ENCODE results near the gene SHISA7. TPM values are rescaled to one million over a fixed set of nuclear protein-coding genes. Genes with fewer than 3 reads are reported as not detected.
"Not testable (repeated sequence)": the region's sequence is repeated elsewhere in the genome, so short reads cannot be mapped to it uniquely, and the experiment has no call there.

SHISA7 gene
- polyA plus RNA-seq, 3 donors, result 0.01 TPM; not detected in 2

- 98% methylated on average over 7 of the region's 13 CpGs for WGBS (ENCODE audit: insufficient coverage)
- Histone ChIP-seq H3K9me3 (replicated peaks in 1 of 2; ENCODE audit: control insufficient read depth in 1 of 2, insufficient read depth in 1 of 2, low read length in 2 of 2) (no peaks in the 10 kb centered on the region), H3K4me1 (ENCODE audit: control insufficient read depth in 1 of 2, insufficient read depth in 2 of 2, low read length in 2 of 2) (peaks cover 0 to under 1% of the 10 kb centered on the region in 2 donors), H3K79me2 (ENCODE audit: insufficient read depth, low read length) (no peaks in the 10 kb centered on the region), H2AFZ (ENCODE audit: insufficient read depth, low read depth, low read length, poor library complexity, severe bottlenecking) (no peak overlapping the region), H3K27me3 (ENCODE audit: control insufficient read depth in 2 of 2, insufficient read depth in 2 of 2, low read length in 2 of 2) (no peaks in the 10 kb centered on the region), H3K27ac (ENCODE audit: low read depth in 1 of 2, low read length in 2 of 2) (no peak overlapping the region), H3K9ac (ENCODE audit: insufficient read depth, low read length, poor library complexity, severe bottlenecking) (no peak overlapping the region), H3K36me3 (replicated peaks in 1 of 2; ENCODE audit: control insufficient read depth in 1 of 2, insufficient read depth in 2 of 2, low read length in 2 of 2) (no peaks in the 10 kb centered on the region), H4K20me1 (ENCODE audit: insufficient read depth, low read length) (no peaks in the 10 kb centered on the region), H3K4me3 (replicated peaks in 1 of 3; ENCODE audit: low read depth in 2 of 3, low read length in 3 of 3) (no peak overlapping the region), H3K4me2 (replicated peaks; ENCODE audit: extremely low read depth, low read length, poor library complexity, severe bottlenecking) (no peak overlapping the region)
- intact Hi-C loops (cut with micrococcal nuclease), result loop anchor here in 1 of 2 donors (10.0 kb wide), 1 partner anchor 279 kb away; the partner anchor contains the start of gene TNNT1
- H3K4me1 Mint-ChIP-seq, result no peaks in the 10 kb centered on the region
- no peaks in the 10 kb centered on the region for H3K36me3 Mint-ChIP-seq
- no peak overlapping the region for H3K27ac Mint-ChIP-seq
- H3K9me3 Mint-ChIP-seq, result peaks cover 0 to 2% (median 0%) of the 10 kb centered on the region in 7 donors
- no peak overlapping the region for H3K4me3 Mint-ChIP-seq
- DNase-seq, result no peak
- peaks cover 7 to 23% (median 9%) of the 10 kb centered on the region in 3 donors for H3K27me3 Mint-ChIP-seq (ENCODE audit: low read depth in 3 of 3)
- no peak for TF ChIP-seq CTCF (IDR thresholded peaks at IDR 0.05)
These were observed 19.7 kb downstream of the SHISA7 start for GRCh38 chr19:55423225-55424005.

- H3K4me3 Mint-ChIP-seq; H3K36me3 ChIP-seq (replicated peaks in 1 of 2; ENCODE audit: control insufficient read depth in 1 of 2, insufficient read depth in 2 of 2, low read length in 2 of 2); H3K4me2 ChIP-seq (replicated peaks; ENCODE audit: extremely low read depth, low read length, poor library complexity, severe bottlenecking); DNase-seq; H2AFZ ChIP-seq (ENCODE audit: insufficient read depth, low read depth, low read length, poor library complexity, severe bottlenecking); H3K27me3 ChIP-seq (ENCODE audit: control insufficient read depth in 2 of 2, insufficient read depth in 2 of 2, low read length in 2 of 2); H3K9me3 Mint-ChIP-seq; H3K27ac ChIP-seq (ENCODE audit: low read depth in 1 of 2, low read length in 2 of 2); H3K9ac ChIP-seq (ENCODE audit: insufficient read depth, low read length, poor library complexity, severe bottlenecking); H3K9me3 ChIP-seq (replicated peaks in 1 of 2; ENCODE audit: control insufficient read depth in 1 of 2, insufficient read depth in 1 of 2, low read length in 2 of 2); H3K36me3 Mint-ChIP-seq; H3K79me2 ChIP-seq (ENCODE audit: insufficient read depth, low read length); H4K20me1 ChIP-seq (ENCODE audit: insufficient read depth, low read length); H3K4me3 ChIP-seq (replicated peaks in 1 of 3; ENCODE audit: low read depth in 2 of 3, low read length in 3 of 3): not testable (repeated sequence)
- Mint-ChIP-seq H3K27me3 (ENCODE audit: low read depth in 3 of 3) (peaks cover 6 to 17% (median 7%) of the 10 kb centered on the region in 3 donors), H3K27ac (peak overlapping the region in 1 of 7 donors; percentile 44), H3K4me1 (peaks cover 11% of the 10 kb centered on the region)
- H3K4me1 ChIP-seq (ENCODE audit: control insufficient read depth in 1 of 2, insufficient read depth in 2 of 2, low read length in 2 of 2), result peaks cover 8 to 11% of the 10 kb centered on the region in 2 donors
- 0% methylated on average over 1 of the region's 4 CpGs for WGBS (ENCODE audit: insufficient coverage)
- intact Hi-C loops (cut with micrococcal nuclease), result loop anchor here in 1 of 2 donors (10.0 kb wide), 1 partner anchor 276 kb away; the partner anchor contains the start of gene TNNT1
These were observed 21.8 kb downstream of the SHISA7 start for GRCh38 chr19:55421281-55421680.

Data from CD14-positive monocyte (primary cell).